ENCODE results near the gene TTC27.

GRCh38 chr2:32806857-32807256, 179.0 kb downstream of the TTC27 start:
- TF ChIP-seq CTCF (IDR thresholded peaks at IDR 0.05 in 2 of 3, conservative IDR thresholded peaks at IDR 0.05 in 1 of 3; ENCODE audit: control insufficient read depth in 2 of 3, extremely low read depth in 1 of 3, insufficient read depth in 1 of 3, low read depth in 3 of 3, low read length in 3 of 3) (no peak), ZBTB33 (IDR thresholded peaks at IDR 0.05) (no peak), USF2 (IDR thresholded peaks at IDR 0.05; ENCODE audit: borderline replicate concordance, low read depth, low read length) (no peak), EZH2 (IDR thresholded peaks at IDR 0.05; ENCODE audit: borderline replicate concordance, control insufficient read depth, low read depth, low read length) (no peak), ZZZ3 (IDR thresholded peaks at IDR 0.05; ENCODE audit: control insufficient read depth, insufficient read length, low read depth) (no peak), IRF3 (IDR thresholded peaks at IDR 0.05) (no peak), TARDBP (IDR thresholded peaks at IDR 0.05; ENCODE audit: borderline replicate concordance) (no peak), RFX5 (IDR thresholded peaks at IDR 0.05; ENCODE audit: low read depth, low read length) (no peak), REST (IDR thresholded peaks at IDR 0.05; ENCODE audit: low read depth, low read length) (no peak)
